CD14-positive monocyte (primary cell): Measurements from ENCODE around the gene FHIT. TPM values are rescaled to one million over a fixed set of nuclear protein-coding genes. Genes with fewer than 3 reads are reported as not detected.

ENCODE experiments used
- DNase-seq, 3 donors: peaks; one replicate each; pipeline ENCODE4 v3.0.0-alpha.2; 2011 to 2022
- H2AFZ ChIP-seq: 2 replicates; pipeline ENCODE4 v1.6.0; 2012; ENCODE audit warnings: mild to moderate bottlenecking, low read depth, low read length, inconsistent platforms; ENCODE audit not compliant: insufficient read depth, poor library complexity, severe bottlenecking
- H3K27ac ChIP-seq, 2 donors: 1 replicate in 1 of 2; 2 replicates in 1 of 2; pipeline ENCODE4 v1.5.1; 2012 to 2013; ENCODE audit warnings: low read length in 2 of 2, control low read depth in 1 of 2, inconsistent platforms in 1 of 2, low read depth in 1 of 2, mild to moderate bottlenecking in 1 of 2
- H3K27me3 ChIP-seq, 2 donors: one replicate each; pipeline versions ENCODE4 v1.6.0 to v1.6.1; 2011 to 2013; ENCODE audit warnings: low read length in 2 of 2; ENCODE audit not compliant: control insufficient read depth in 2 of 2, insufficient read depth in 2 of 2
- H3K36me3 ChIP-seq, 2 donors: replicated peaks in 1 of 2; 1 replicate in 1 of 2; 2 replicates in 1 of 2; pipeline versions ENCODE4 v1.5.1 to v1.6.1; 2012 to 2013; ENCODE audit warnings: low read length in 2 of 2, control low read depth in 1 of 2, inconsistent platforms in 1 of 2, mild to moderate bottlenecking in 1 of 2; ENCODE audit not compliant: insufficient read depth in 2 of 2, control insufficient read depth in 1 of 2
- H3K4me1 ChIP-seq, 2 donors: 1 replicate in 1 of 2; 2 replicates in 1 of 2; pipeline versions ENCODE4 v1.5.1 to v1.6.1; 2012 to 2013; ENCODE audit warnings: low read length in 2 of 2, control low read depth in 1 of 2, inconsistent platforms in 1 of 2, mild to moderate bottlenecking in 1 of 2, moderate library complexity in 1 of 2; ENCODE audit not compliant: insufficient read depth in 2 of 2, control insufficient read depth in 1 of 2
- H3K4me2 ChIP-seq: replicated peaks from 2 replicates; pipeline ENCODE3; 2012; ENCODE audit warnings: low read length, moderate library complexity, mild to moderate bottlenecking; ENCODE audit not compliant: poor library complexity, severe bottlenecking; ENCODE audit errors: extremely low read depth
- H3K4me3 ChIP-seq, 3 experiments: fragments of 200-600 bp in 1 of 3; sonication (generic) in 1 of 3; replicated peaks in 1 of 3; 1 replicate in 2 of 3; 2 replicates in 1 of 3; pipeline ENCODE4 v1.5.1; 2011 to 2013; ENCODE audit warnings: low read length in 3 of 3, mild to moderate bottlenecking in 3 of 3, control low read depth in 2 of 3, low read depth in 2 of 3, inconsistent platforms in 1 of 3, moderate library complexity in 1 of 3
- H3K79me2 ChIP-seq: 2 replicates; pipeline ENCODE4 v1.6.0; 2012; ENCODE audit warnings: mild to moderate bottlenecking, control low read depth, inconsistent platforms, low read length, moderate library complexity; ENCODE audit not compliant: insufficient read depth
- H3K9ac ChIP-seq: 2 replicates; pipeline ENCODE4 v1.6.0; 2017; ENCODE audit warnings: low read length, mild to moderate bottlenecking; ENCODE audit not compliant: insufficient read depth, poor library complexity, severe bottlenecking
- H3K9me3 ChIP-seq, 2 donors: replicated peaks in 1 of 2; 1 replicate in 1 of 2; 2 replicates in 1 of 2; pipeline versions ENCODE4 v1.5.1 to v1.6.1; 2012 to 2013; ENCODE audit warnings: low read length in 2 of 2, control low read depth in 1 of 2; ENCODE audit not compliant: control insufficient read depth in 1 of 2, insufficient read depth in 1 of 2
- H4K20me1 ChIP-seq: 2 replicates; pipeline ENCODE4 v1.6.0; 2012; ENCODE audit warnings: mild to moderate bottlenecking, low read length, control low read depth, moderate library complexity; ENCODE audit not compliant: insufficient read depth
- H3K27ac Mint-ChIP-seq, 7 donors: one replicate each; pipeline ENCODE4 v1.8.0; 2020; ENCODE audit warnings: mild to moderate bottlenecking in 7 of 7, mixed read lengths in 7 of 7, moderate library complexity in 6 of 7, inconsistent platforms in 2 of 7
- H3K27me3 Mint-ChIP-seq, 3 donors: one replicate each; pipeline ENCODE4 v1.8.0; 2021 to 2022; ENCODE audit warnings: low read depth in 3 of 3, mild to moderate bottlenecking in 3 of 3, mixed read lengths in 3 of 3, moderate library complexity in 3 of 3, inconsistent platforms in 1 of 3
- H3K36me3 Mint-ChIP-seq, 2 donors: one replicate each; pipeline ENCODE4 v1.8.0; 2020; ENCODE audit warnings: mixed read lengths in 2 of 2, inconsistent platforms in 1 of 2, mild to moderate bottlenecking in 1 of 2
- H3K4me1 Mint-ChIP-seq: one replicate; pipeline ENCODE4 v1.8.0; 2020; ENCODE audit warnings: mild to moderate bottlenecking, mixed read lengths
- H3K4me3 Mint-ChIP-seq, 2 donors: one replicate each; pipeline ENCODE4 v1.8.0; 2020; ENCODE audit warnings: mild to moderate bottlenecking in 2 of 2, mixed read lengths in 2 of 2, moderate library complexity in 1 of 2
- H3K9me3 Mint-ChIP-seq, 7 donors: one replicate each; pipeline ENCODE4 v1.8.0; 2020 to 2022; ENCODE audit warnings: mixed read lengths in 7 of 7, mild to moderate bottlenecking in 6 of 7, moderate library complexity in 6 of 7, inconsistent platforms in 2 of 7
- WGBS: methylation state at CpG from one replicate; pipeline ENCODE4 v1.1.5; 2013; ENCODE audit warnings: missing lambda C conversion rate; ENCODE audit not compliant: insufficient coverage; 5-methylcytosine and 5-hydroxymethylcytosine counted together
- intact Hi-C, 2 donors: fragments of 100-400 bp; cut with micrococcal nuclease; formaldehyde crosslinking; loops; one replicate each; pipeline versions ENCODE4 v1.15.0 to v1.15.1; 2023
- polyA plus RNA-seq, 3 donors: library from polyadenylated mRNA; depleted of rRNA in 1 of 3; unstranded in 2 of 3; stranded (reverse) in 1 of 3; fragments of 300-500 nt in 2 of 3; fragments of >200 nt in 1 of 3; fragmentation: Illumina TruSeq in 2 of 3; gene quantifications; 1 replicate in 2 of 3; 2 replicates in 1 of 3; pipeline ENCODE4 v1.2.3, GENCODE V29; 2012 to 2021
- TF ChIP-seq, protein P1 (sequence below): fragments of 200-600 bp; IDR thresholded peaks from one replicate; pipeline ENCODE4 v1.8.0; 2022; ENCODE audit warnings: antibody characterized with exemption, mild to moderate bottlenecking

Gene FHIT
- polyA plus RNA-seq, 3 donors = 1.7 to 3.4 (median 3.2) TPM

DNA sequence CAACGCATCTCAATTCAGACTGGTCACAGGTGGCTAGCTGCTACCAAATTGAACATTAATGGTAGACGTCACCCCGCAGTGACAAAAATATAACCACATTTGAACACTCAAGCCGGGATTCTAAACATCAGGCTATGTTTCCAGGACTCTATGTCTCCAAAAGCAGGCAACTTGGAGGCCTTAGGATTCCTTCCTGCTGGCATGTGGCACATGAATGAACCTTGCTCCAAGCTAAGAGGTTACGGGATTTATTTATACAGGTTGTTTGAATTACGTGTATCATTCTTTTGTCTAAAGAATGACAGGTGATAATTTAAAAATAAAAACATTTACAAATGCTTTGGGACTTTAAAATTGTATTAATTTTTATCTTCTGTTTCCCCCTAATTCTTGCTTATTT is 1337.0 kb downstream of the FHIT start:
- H3K4me2 ChIP-seq = no peak overlapping the region
- Mint-ChIP-seq H3K36me3 (no peaks in the 10 kb centered on the region), H3K27me3 (no peaks in the 10 kb centered on the region), H3K9me3 (peaks cover 0 to 5% (median 0%) of the 10 kb centered on the region in 7 donors), H3K27ac (no peak overlapping the region), H3K4me1 (no peaks in the 10 kb centered on the region), H3K4me3 (no peak overlapping the region)
- intact Hi-C loops = no loop called here
- WGBS = 100% methylated on average over 2 of the region's 6 CpGs
- H3K9me3 ChIP-seq = no peaks in the 10 kb centered on the region
- no peak overlapping the region for H2AFZ ChIP-seq
- H3K4me3 ChIP-seq = no peak overlapping the region
- no peaks in the 10 kb centered on the region for H3K36me3 ChIP-seq
- H3K27me3 ChIP-seq = no peaks in the 10 kb centered on the region
- no peaks in the 10 kb centered on the region for H4K20me1 ChIP-seq
- H3K9ac ChIP-seq = no peak overlapping the region
- TF ChIP-seq, protein P1, sequence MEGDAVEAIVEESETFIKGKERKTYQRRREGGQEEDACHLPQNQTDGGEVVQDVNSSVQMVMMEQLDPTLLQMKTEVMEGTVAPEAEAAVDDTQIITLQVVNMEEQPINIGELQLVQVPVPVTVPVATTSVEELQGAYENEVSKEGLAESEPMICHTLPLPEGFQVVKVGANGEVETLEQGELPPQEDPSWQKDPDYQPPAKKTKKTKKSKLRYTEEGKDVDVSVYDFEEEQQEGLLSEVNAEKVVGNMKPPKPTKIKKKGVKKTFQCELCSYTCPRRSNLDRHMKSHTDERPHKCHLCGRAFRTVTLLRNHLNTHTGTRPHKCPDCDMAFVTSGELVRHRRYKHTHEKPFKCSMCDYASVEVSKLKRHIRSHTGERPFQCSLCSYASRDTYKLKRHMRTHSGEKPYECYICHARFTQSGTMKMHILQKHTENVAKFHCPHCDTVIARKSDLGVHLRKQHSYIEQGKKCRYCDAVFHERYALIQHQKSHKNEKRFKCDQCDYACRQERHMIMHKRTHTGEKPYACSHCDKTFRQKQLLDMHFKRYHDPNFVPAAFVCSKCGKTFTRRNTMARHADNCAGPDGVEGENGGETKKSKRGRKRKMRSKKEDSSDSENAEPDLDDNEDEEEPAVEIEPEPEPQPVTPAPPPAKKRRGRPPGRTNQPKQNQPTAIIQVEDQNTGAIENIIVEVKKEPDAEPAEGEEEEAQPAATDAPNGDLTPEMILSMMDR = no peak
- no peaks in the 10 kb centered on the region for H3K4me1 ChIP-seq
- H3K27ac ChIP-seq = no peak overlapping the region
- no peak for DNase-seq
- no peaks in the 10 kb centered on the region for H3K79me2 ChIP-seq

DNA sequence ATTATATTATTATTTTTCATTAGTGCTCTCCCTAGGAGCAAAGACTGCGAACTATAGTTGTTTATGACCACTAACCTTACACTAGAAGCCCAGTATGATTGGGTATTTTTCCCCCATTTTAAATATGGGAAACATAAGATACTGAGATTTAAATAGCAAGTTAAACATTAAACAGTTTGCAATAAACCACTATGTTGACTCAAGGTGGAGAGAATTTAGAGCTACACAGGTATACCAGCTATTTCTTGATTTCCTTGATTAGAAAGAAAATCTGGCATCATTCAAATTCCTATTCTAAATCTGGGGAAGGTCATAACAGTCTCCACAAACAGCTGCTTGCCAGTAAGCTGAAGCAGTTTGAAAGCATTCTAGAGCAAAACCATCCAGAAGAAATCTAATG is 1337.6 kb downstream of the FHIT start:
- Mint-ChIP-seq H3K9me3 (peaks cover 0 to 4% (median 0%) of the 10 kb centered on the region in 7 donors), H3K27ac (no peak overlapping the region), H3K36me3 (no peaks in the 10 kb centered on the region), H3K27me3 (no peaks in the 10 kb centered on the region), H3K4me3 (no peak overlapping the region), H3K4me1 (no peaks in the 10 kb centered on the region)
- Histone ChIP-seq H3K4me3 (no peak overlapping the region), H3K79me2 (no peaks in the 10 kb centered on the region), H3K4me1 (no peaks in the 10 kb centered on the region), H4K20me1 (no peaks in the 10 kb centered on the region), H3K36me3 (no peaks in the 10 kb centered on the region), H3K9me3 (no peaks in the 10 kb centered on the region), H3K9ac (no peak overlapping the region), H2AFZ (no peak overlapping the region), H3K27me3 (no peaks in the 10 kb centered on the region), H3K27ac (no peak overlapping the region), H3K4me2 (no peak overlapping the region)
- WGBS = no CpG with 5 or more reads among the region's 1 CpG
- no peak for DNase-seq
- TF ChIP-seq, protein P1 = no peak
- intact Hi-C loops = no loop called here
